Glutamatergic neuron (in vitro differentiated cells): ENCODE measurements around the gene PDHX. TPM values are rescaled to one million over a fixed set of nuclear protein-coding genes. Genes with fewer than 3 reads are reported as not detected.

Experiments used
- DNase-seq: peaks from one replicate; pipeline ENCODE4 v3.0.0; 2022
- H3K27ac Mint-ChIP-seq: one replicate; pipeline ENCODE4 v1.8.0; 2020; ENCODE audit warnings: mild to moderate bottlenecking, mixed read lengths, inconsistent platforms; ENCODE audit not compliant: unreplicated experiment
- H3K27me3 Mint-ChIP-seq: one replicate; pipeline ENCODE4 v1.8.0; 2020; ENCODE audit warnings: mild to moderate bottlenecking, moderate library complexity, mixed read lengths, inconsistent platforms; ENCODE audit not compliant: unreplicated experiment
- H3K36me3 Mint-ChIP-seq: one replicate; pipeline ENCODE4 v1.8.0; 2020; ENCODE audit warnings: mild to moderate bottlenecking, mixed read lengths, inconsistent platforms; ENCODE audit not compliant: unreplicated experiment
- H3K4me1 Mint-ChIP-seq: one replicate; pipeline ENCODE4 v1.8.0; 2020; ENCODE audit warnings: mild to moderate bottlenecking, low read depth, mixed read lengths, inconsistent platforms; ENCODE audit not compliant: unreplicated experiment
- H3K4me3 Mint-ChIP-seq: one replicate; pipeline ENCODE4 v1.8.0; 2020; ENCODE audit warnings: mild to moderate bottlenecking, mixed read lengths, inconsistent platforms; ENCODE audit not compliant: unreplicated experiment
- H3K9me3 Mint-ChIP-seq: one replicate; pipeline ENCODE4 v1.8.0; 2020; ENCODE audit warnings: mild to moderate bottlenecking, moderate library complexity, mixed read lengths, inconsistent platforms; ENCODE audit not compliant: unreplicated experiment
- total RNA-seq: library from RNA; stranded (reverse); fragmentation: NEBNext Ultra II Directional; extraction: Animal tissue kit (Norgen Biotek cat#: 25700); gene quantifications from one replicate; pipeline ENCODE4 v1.2.1, GENCODE V29; 2021; ENCODE audit not compliant: unreplicated experiment
- TF ChIP-seq, protein P1 (sequence below): fragments of 200-600 bp; sonication (generic); IDR thresholded peaks from one replicate; pipeline ENCODE4 v1.5.0; 2021; ENCODE audit not compliant: partially characterized antibody, unreplicated experiment

PDHX gene
- total RNA-seq, 1 donor from 2014 or later = 46.5 TPM

DNA sequence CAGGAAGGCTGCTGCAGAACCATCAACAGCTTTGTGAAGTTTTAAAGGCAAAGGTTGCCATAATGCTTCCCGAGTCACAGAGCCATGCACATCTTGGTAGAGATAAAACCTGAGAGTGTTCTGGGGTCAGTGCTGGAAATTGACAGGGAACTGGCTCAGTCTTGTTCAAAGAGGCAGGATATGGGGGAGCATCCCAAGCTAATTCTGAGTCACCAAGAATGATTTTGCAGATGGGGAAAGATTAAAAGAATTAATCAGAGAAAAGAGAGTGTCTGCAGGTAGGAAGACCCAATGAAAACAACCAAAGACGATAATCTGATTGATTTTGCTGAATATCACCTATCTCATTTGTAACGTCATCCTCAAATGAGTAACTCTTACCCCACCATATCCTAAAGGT, 122.7 kb downstream of the PDHX start:
- Mint-ChIP-seq H3K27me3 (no peaks in the 10 kb centered on the region), H3K4me3 (no peak overlapping the region), H3K4me1 (peaks cover 6% of the 10 kb centered on the region), H3K27ac (no peak overlapping the region), H3K9me3 (peaks cover 4% of the 10 kb centered on the region), H3K36me3 (no peaks in the 10 kb centered on the region)
- TF ChIP-seq, protein P1, sequence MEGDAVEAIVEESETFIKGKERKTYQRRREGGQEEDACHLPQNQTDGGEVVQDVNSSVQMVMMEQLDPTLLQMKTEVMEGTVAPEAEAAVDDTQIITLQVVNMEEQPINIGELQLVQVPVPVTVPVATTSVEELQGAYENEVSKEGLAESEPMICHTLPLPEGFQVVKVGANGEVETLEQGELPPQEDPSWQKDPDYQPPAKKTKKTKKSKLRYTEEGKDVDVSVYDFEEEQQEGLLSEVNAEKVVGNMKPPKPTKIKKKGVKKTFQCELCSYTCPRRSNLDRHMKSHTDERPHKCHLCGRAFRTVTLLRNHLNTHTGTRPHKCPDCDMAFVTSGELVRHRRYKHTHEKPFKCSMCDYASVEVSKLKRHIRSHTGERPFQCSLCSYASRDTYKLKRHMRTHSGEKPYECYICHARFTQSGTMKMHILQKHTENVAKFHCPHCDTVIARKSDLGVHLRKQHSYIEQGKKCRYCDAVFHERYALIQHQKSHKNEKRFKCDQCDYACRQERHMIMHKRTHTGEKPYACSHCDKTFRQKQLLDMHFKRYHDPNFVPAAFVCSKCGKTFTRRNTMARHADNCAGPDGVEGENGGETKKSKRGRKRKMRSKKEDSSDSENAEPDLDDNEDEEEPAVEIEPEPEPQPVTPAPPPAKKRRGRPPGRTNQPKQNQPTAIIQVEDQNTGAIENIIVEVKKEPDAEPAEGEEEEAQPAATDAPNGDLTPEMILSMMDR = no peak
- no peak for DNase-seq

DNA sequence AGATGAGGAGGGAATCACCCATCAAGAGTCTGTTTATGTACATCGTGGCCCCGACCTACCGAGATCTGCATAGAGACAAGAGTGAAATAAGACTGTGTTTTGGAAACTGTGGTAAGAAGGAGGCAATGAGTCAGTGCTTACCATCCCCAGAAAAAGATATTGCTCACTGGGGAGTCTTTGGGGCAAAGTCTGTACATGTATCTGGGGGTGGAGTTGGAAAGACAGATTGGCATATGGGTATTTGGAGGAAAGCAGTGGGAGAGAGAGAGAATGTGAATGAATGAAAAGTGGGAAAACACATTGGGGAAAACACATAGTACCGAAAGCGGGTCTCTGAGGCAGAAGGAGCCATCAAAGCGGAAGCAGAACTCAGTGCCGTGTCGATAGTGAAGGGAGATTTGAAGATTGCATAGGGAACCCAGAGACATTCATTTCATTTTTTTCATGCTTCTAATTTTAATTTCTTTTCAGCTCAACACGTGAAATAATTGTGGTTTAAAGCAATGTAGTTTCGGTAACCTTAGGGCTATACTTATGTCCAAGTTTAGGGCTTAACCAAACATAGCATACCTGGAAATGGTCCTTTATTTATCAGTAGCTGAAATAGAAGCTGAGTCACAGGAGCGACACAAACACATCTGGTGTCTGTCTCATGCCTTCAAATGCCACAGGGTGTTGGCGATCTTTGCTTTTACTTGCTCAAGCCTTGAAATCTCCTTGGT, 124.0 kb downstream of the PDHX start:
- Mint-ChIP-seq H3K4me1 (peaks cover 6% of the 10 kb centered on the region), H3K27ac (no peak overlapping the region)

DNA sequence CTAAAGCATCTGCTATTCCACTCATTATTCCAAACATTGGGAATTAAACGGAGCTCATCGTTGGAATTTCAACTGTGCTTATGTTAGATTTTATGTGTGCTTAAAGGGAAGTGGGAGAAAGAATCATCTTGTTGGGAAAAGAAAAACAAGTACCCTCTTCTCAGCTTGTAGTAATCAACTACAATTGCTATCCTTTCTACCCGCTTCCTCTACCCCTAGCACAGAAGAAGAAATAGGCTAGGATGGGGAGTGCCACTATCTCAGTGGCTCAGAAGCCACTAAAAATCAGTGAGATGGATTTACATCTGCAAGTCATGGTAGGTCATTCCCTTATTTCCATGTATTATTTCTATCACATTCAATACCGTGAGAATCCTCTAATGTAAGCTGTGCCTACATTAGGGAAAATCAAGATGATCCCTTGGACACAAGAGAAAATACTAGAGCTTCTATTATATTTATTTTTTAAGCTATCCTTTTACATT, 124.7 kb downstream of the PDHX start:
- H3K27ac Mint-ChIP-seq = no peak overlapping the region
- peaks cover 6% of the 10 kb centered on the region for H3K4me1 Mint-ChIP-seq
- no peaks in the 10 kb centered on the region for H3K9me3 Mint-ChIP-seq
- no peak for DNase-seq
- TF ChIP-seq, protein P1 = no peak
- H3K4me3 Mint-ChIP-seq = no peak overlapping the region
- no peaks in the 10 kb centered on the region for H3K36me3 Mint-ChIP-seq
- H3K27me3 Mint-ChIP-seq = peaks cover 2% of the 10 kb centered on the region

More for the DNA sequence above, 124.0 kb downstream of the PDHX start:
- H3K27me3 Mint-ChIP-seq = peaks cover 2% of the 10 kb centered on the region
- H3K36me3 Mint-ChIP-seq = no peaks in the 10 kb centered on the region
- H3K4me3 Mint-ChIP-seq = no peak overlapping the region
- peaks cover under 1% of the 10 kb centered on the region for H3K9me3 Mint-ChIP-seq
- no peak for DNase-seq
- TF ChIP-seq, protein P1 = no peak

DNA sequence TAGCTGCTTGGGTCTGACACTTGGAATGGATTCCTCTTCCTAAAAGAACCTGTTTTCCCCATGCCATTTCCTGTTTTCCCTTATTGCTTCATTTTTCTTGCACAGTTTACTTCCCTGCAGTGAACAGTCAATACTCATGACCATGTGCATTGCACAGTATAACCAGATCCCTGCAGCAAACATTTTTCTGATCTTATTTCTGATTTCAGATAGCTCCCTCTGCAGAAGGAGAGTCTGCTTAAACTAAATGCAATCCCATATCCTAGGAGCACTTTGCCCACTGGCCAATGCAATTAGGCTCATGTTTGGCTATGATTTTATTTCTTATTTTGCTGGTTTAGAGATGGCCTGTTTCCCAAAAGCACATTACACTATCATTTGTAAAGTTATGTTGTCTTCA, 125.8 kb downstream of the PDHX start:
- Mint-ChIP-seq H3K4me1 (peaks cover 6% of the 10 kb centered on the region), H3K9me3 (no peaks in the 10 kb centered on the region), H3K27ac (no peak overlapping the region), H3K27me3 (peaks cover 4% of the 10 kb centered on the region), H3K36me3 (no peaks in the 10 kb centered on the region), H3K4me3 (no peak overlapping the region)
- TF ChIP-seq, protein P1 = no peak
- no peak for DNase-seq

DNA sequence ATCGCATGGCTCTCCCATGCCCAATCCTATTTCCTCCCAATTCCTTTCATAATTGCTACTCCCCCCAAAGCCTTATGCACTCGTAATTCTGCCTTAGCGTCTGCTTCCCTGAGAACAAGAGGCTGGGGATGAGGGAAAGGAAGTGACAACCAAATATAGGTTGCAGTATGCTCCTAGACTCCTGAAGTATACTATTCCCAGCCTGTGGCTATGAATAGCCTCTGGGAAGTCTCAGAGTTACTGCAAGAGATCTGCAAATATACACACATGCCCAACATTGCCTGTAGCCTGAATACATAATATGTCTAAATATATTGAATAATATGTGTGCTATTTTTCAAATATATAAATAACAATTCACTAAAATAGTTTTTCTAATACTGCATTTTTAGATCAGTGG, 126.5 kb downstream of the PDHX start:
- Mint-ChIP-seq H3K27me3 (peaks cover 4% of the 10 kb centered on the region), H3K9me3 (no peaks in the 10 kb centered on the region), H3K36me3 (no peaks in the 10 kb centered on the region), H3K4me3 (no peak overlapping the region), H3K27ac (no peak overlapping the region), H3K4me1 (peaks cover 6% of the 10 kb centered on the region)
- no peak for DNase-seq
- TF ChIP-seq, protein P1 = no peak
